Karpas-422 (cell line): Measurements from ENCODE around the gene WSB1. TPM values are rescaled to one million over a fixed set of nuclear protein-coding genes. Genes with fewer than 3 reads are reported as not detected.
"Not testable (repeated sequence)": the region's sequence is repeated elsewhere in the genome, so short reads cannot be mapped to it uniquely, and the experiment has no call there.

Experiments used
- DNase-seq: peaks from one replicate; pipeline ENCODE4 v3.0.0-alpha.2; 2015
- H2AFZ ChIP-seq: fragments of 200-600 bp; sonication (generic); 2 replicates; pipeline ENCODE4 v1.6.1; 2014; ENCODE audit warnings: antibody characterized with exemption, low read length, mixed read lengths
- H3K27ac ChIP-seq: fragments of 200-600 bp; sonication (generic); 2 replicates; pipeline ENCODE4 v1.5.1; 2014; ENCODE audit warnings: mild to moderate bottlenecking, low read length, moderate library complexity
- H3K27me3 ChIP-seq: fragments of 200-600 bp; sonication (generic); 2 replicates; pipeline ENCODE4 v1.6.1; 2014; ENCODE audit warnings: low read length, mixed read lengths
- H3K36me3 ChIP-seq: fragments of 200-600 bp; sonication (generic); 2 replicates; pipeline ENCODE4 v1.6.1; 2014; ENCODE audit warnings: low read length, mixed read lengths; ENCODE audit not compliant: insufficient read depth
- H3K4me1 ChIP-seq: fragments of 200-600 bp; sonication (generic); 2 replicates; pipeline ENCODE4 v1.6.1; 2014; ENCODE audit warnings: mild to moderate bottlenecking, low read length, mixed read lengths
- H3K4me2 ChIP-seq: fragments of 200-600 bp; sonication (generic); 2 replicates; pipeline ENCODE4 v1.6.1; 2014; ENCODE audit warnings: low read length, low read depth, mild to moderate bottlenecking; ENCODE audit not compliant: poor library complexity, severe bottlenecking
- H3K4me3 ChIP-seq: fragments of 200-600 bp; sonication (generic); 2 replicates; pipeline ENCODE4 v1.5.1; 2014; ENCODE audit warnings: mild to moderate bottlenecking, antibody characterized with exemption, low read length, mixed read lengths
- H3K79me2 ChIP-seq: fragments of 200-600 bp; sonication (generic); 2 replicates; pipeline ENCODE4 v1.6.1; 2014; ENCODE audit warnings: mild to moderate bottlenecking, low read length, mixed read lengths
- H3K9ac ChIP-seq: fragments of 200-600 bp; sonication (generic); 2 replicates; pipeline ENCODE4 v1.6.0; 2014; ENCODE audit warnings: low read length
- H3K9me2 ChIP-seq: fragments of 200-600 bp; sonication (generic), shearing (Covaris generic); replicated peaks from 2 replicates; pipeline ENCODE4 v1.6.0; 2014; ENCODE audit warnings: mild to moderate bottlenecking, low read length, moderate library complexity; ENCODE audit not compliant: insufficient read depth
- H3K9me3 ChIP-seq: fragments of 300-700, 200-600 bp; sonication (generic); 2 replicates; pipeline ENCODE4 v1.6.1; 2014; ENCODE audit warnings: low read length, mixed read lengths
- H4K20me1 ChIP-seq: fragments of 200-600 bp; sonication (generic); 2 replicates; pipeline ENCODE4 v1.6.1; 2014; ENCODE audit warnings: mild to moderate bottlenecking, antibody characterized with exemption, low read length, low read depth; ENCODE audit not compliant: insufficient read depth
- total RNA-seq: library from RNA; depleted of rRNA; stranded (reverse); fragments of >200 nt; shearing (Covaris generic); gene quantifications from 2 replicates; pipeline ENCODE4 v1.2.3, GENCODE V29; 2014; ENCODE audit warnings: low replicate concordance

WSB1 gene
- total RNA-seq, 1 experiment from 2014 or later = 128 TPM

- Histone ChIP-seq H3K4me3 (no peak overlapping the region), H3K4me1 (no peaks in the 10 kb centered on the region), H3K9me2 (no peaks in the 10 kb centered on the region), H3K4me2 (no peak overlapping the region), H3K36me3 (no peaks in the 10 kb centered on the region), H3K27me3 (no peaks in the 10 kb centered on the region), H3K9ac (no peak overlapping the region), H4K20me1 (no peaks in the 10 kb centered on the region), H3K79me2 (no peaks in the 10 kb centered on the region), H3K27ac (no peak overlapping the region), H2AFZ (no peak overlapping the region), H3K9me3 (no peaks in the 10 kb centered on the region)
- DNase-seq = no peak
Measured at GRCh38 chr17:27268394-27269085, 25.4 kb upstream of the WSB1 start.

- Histone ChIP-seq H3K9me3 (no peaks in the 10 kb centered on the region), H3K79me2 (no peaks in the 10 kb centered on the region), H3K27me3 (no peaks in the 10 kb centered on the region), H2AFZ (no peak overlapping the region), H3K9me2 (no peaks in the 10 kb centered on the region), H4K20me1 (no peaks in the 10 kb centered on the region), H3K4me2 (no peak overlapping the region), H3K4me3 (no peak overlapping the region), H3K4me1 (no peaks in the 10 kb centered on the region), H3K36me3 (no peaks in the 10 kb centered on the region), H3K9ac (no peak overlapping the region), H3K27ac (no peak overlapping the region)
- no peak for DNase-seq
Measured at GRCh38 chr17:27269201-27269600, 24.7 kb upstream of the WSB1 start.

- no peaks in the 10 kb centered on the region for H3K27me3 ChIP-seq
- no peak overlapping the region for H3K27ac ChIP-seq
- no peaks in the 10 kb centered on the region for H3K79me2 ChIP-seq
- H3K4me2 ChIP-seq = no peak overlapping the region
- no peak overlapping the region for H3K9ac ChIP-seq
- H4K20me1 ChIP-seq = no peaks in the 10 kb centered on the region
- H3K9me3 ChIP-seq = no peaks in the 10 kb centered on the region
- no peaks in the 10 kb centered on the region for H3K36me3 ChIP-seq
- H3K9me2 ChIP-seq = no peaks in the 10 kb centered on the region
- no peak overlapping the region for H2AFZ ChIP-seq
- no peak for DNase-seq
- no peaks in the 10 kb centered on the region for H3K4me1 ChIP-seq
- no peak overlapping the region for H3K4me3 ChIP-seq
Measured at GRCh38 chr17:27269974-27270373, 23.9 kb upstream of the WSB1 start.

DNA sequence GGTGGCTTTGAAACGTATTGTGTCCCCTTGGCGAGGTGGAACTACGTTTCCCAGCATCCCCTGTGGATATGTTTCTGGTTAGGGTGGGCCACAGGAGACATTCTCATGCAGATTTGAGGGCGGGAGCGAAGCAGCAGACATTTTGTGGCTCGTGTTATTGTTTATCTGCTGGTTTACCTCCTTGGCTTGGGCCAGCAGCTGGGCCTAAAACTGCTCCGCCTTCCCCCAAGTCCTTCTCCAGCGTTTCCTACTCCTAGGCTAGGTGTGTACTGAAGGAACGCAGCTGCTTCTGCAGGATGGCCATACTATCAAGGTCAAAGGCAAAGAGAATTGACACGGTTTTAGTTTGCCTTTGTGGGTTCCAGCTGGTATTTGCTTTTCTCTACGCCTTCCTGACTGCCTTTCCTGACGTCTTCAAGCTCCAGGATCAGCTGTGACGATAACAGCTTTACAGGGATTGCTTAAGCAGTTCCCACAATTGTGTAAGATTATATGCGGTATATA lies 17.2 kb upstream of the WSB1 start:
- Histone ChIP-seq H3K36me3 (no peaks in the 10 kb centered on the region), H3K27ac (no peak overlapping the region), H3K27me3 (no peaks in the 10 kb centered on the region), H3K9me2 (no peaks in the 10 kb centered on the region), H3K9ac (no peak overlapping the region), H3K4me2 (no peak overlapping the region), H3K4me1 (peaks cover 7% of the 10 kb centered on the region), H2AFZ (no peak overlapping the region), H3K79me2 (no peaks in the 10 kb centered on the region), H4K20me1 (no peaks in the 10 kb centered on the region), H3K9me3 (no peaks in the 10 kb centered on the region), H3K4me3 (no peak overlapping the region)
- no peak for DNase-seq

GRCh38 chr17:27279132-27279531 lies 14.8 kb upstream of the WSB1 start:
- H3K4me3 ChIP-seq, H2AFZ ChIP-seq, H3K4me2 ChIP-seq, H3K27me3 ChIP-seq, H3K36me3 ChIP-seq, H3K79me2 ChIP-seq, H3K9me3 ChIP-seq, H3K9ac ChIP-seq, H3K9me2 ChIP-seq, DNase-seq, H4K20me1 ChIP-seq, H3K27ac ChIP-seq: not testable (repeated sequence)
- H3K4me1 ChIP-seq = peaks cover 29% of the 10 kb centered on the region

GRCh38 chr17:27280527-27280926 lies 13.4 kb upstream of the WSB1 start:
- Histone ChIP-seq H3K9ac (no peak overlapping the region), H3K27ac (no peak overlapping the region), H3K4me1 (peaks cover 29% of the 10 kb centered on the region)

DNA sequence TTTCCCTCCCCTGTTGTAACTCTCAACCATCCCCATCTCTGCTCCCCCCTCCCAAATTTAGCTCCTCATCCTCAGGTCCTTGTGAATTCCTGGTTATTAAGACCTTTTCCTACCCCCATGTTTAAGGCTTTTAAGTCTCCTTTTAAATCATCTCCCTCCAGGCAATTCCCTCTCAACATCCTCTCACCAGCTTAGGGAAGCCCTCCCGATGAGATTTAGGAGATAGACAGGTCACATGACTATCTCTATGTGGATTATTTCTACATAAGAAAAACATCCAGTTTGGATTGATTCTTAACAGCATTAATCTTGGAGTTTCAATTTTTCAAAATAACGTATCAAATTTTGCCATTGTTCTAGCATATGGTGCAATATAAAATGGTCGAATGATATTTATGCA lies 12.5 kb upstream of the WSB1 start:
- H2AFZ ChIP-seq = no peak overlapping the region
- no peaks in the 10 kb centered on the region for H3K36me3 ChIP-seq
- no peaks in the 10 kb centered on the region for H4K20me1 ChIP-seq
- no peaks in the 10 kb centered on the region for H3K9me2 ChIP-seq
- H3K4me2 ChIP-seq = peak overlapping the region; percentile 10
- no peak overlapping the region for H3K4me3 ChIP-seq
- no peaks in the 10 kb centered on the region for H3K27me3 ChIP-seq
- no peaks in the 10 kb centered on the region for H3K9me3 ChIP-seq
- H3K27ac ChIP-seq = no peak overlapping the region
- H3K79me2 ChIP-seq = no peaks in the 10 kb centered on the region
- H3K9ac ChIP-seq = no peak overlapping the region
- DNase-seq = no peak
- peaks cover 29% of the 10 kb centered on the region for H3K4me1 ChIP-seq

More at GRCh38 chr17:27280527-27280926, 13.4 kb upstream of the WSB1 start:
- DNase-seq = no peak
- H3K4me3 ChIP-seq = no peak overlapping the region
- H3K36me3 ChIP-seq = no peaks in the 10 kb centered on the region
- H2AFZ ChIP-seq = no peak overlapping the region
- H3K9me2 ChIP-seq = no peaks in the 10 kb centered on the region
- no peak overlapping the region for H3K4me2 ChIP-seq
- no peaks in the 10 kb centered on the region for H3K27me3 ChIP-seq
- no peaks in the 10 kb centered on the region for H4K20me1 ChIP-seq
- H3K9me3 ChIP-seq = no peaks in the 10 kb centered on the region
- H3K79me2 ChIP-seq = no peaks in the 10 kb centered on the region

DNA sequence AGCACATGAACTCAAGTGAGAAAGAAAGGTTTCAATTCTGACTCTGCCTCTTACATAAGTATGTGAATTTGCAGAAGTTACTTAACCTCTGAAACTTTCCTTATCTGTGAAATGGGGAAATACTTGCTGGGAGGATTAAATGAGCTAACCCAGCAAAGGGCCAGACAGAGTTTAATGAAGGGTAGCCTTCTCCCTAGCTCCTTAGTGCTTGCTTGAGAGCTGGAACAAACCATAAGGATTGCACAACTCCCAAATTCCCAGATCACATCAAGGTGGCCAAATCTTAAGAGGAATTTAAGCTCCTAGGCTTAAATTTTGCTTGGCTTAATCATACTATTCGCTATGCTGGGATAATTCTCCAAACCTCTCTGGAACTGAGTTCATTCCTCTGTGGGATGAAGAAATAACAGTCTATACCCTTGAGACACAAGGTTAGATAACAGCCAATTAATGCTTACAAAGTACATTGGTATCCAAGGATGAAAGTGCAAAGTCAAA lies 11.8 kb upstream of the WSB1 start:
- peak; percentile 74 for DNase-seq
- peak overlapping the region; percentile 44 for H3K4me2 ChIP-seq
- H3K27me3 ChIP-seq = no peaks in the 10 kb centered on the region
- H3K9ac ChIP-seq = no peak overlapping the region
- no peaks in the 10 kb centered on the region for H3K9me3 ChIP-seq
- H4K20me1 ChIP-seq = no peaks in the 10 kb centered on the region
- H3K36me3 ChIP-seq = no peaks in the 10 kb centered on the region
- H3K79me2 ChIP-seq = no peaks in the 10 kb centered on the region
- no peak overlapping the region for H3K27ac ChIP-seq
- no peak overlapping the region for H3K4me3 ChIP-seq
- no peaks in the 10 kb centered on the region for H3K9me2 ChIP-seq
- H3K4me1 ChIP-seq = peaks cover 29% of the 10 kb centered on the region
- no peak overlapping the region for H2AFZ ChIP-seq
